HEK293 (cell line): ENCODE results near the gene GRHL3.

Source experiments
- CTCF ChIA-PET: fragments of 350-600 bp; formaldehyde crosslinking; extraction: SDS; loops from one replicate; lab custom pipeline; 2021; ENCODE audit warnings: antibody characterized with exemption; lab: Yijun Ruan, JAX
- POLR2A ChIA-PET: fragments of 300-600 bp; formaldehyde crosslinking; extraction: SDS; loops from one replicate; lab custom pipeline; 2020; ENCODE audit warnings: antibody characterized with exemption, inconsistent platforms; lab: Yijun Ruan, JAX
- H3K27ac ChIP-seq: fragments of 200-500 bp; sonication (Bioruptor generic); 2 replicates; pipeline ENCODE4 v1.5.1; 2014; ENCODE audit warnings: low read depth, low read length, control low read depth, inconsistent platforms; ENCODE audit errors: extremely low read depth
- H3K36me3 ChIP-seq, 2 experiments: fragments of 200-500 bp in 1 of 2; sonication (Bioruptor generic) in 1 of 2; 1 replicate in 1 of 2; 2 replicates in 1 of 2; pipeline ENCODE4 v1.5.1; 2014 to 2017; ENCODE audit warnings: inconsistent platforms in 2 of 2, low read length in 2 of 2; ENCODE audit not compliant: control insufficient read depth in 2 of 2, insufficient read depth in 1 of 2
- H3K4me1 ChIP-seq: fragments of 200-500 bp; sonication (Bioruptor generic); 2 replicates; pipeline ENCODE4 v1.5.1; 2014; ENCODE audit warnings: mild to moderate bottlenecking, low read length, inconsistent platforms; ENCODE audit not compliant: control insufficient read depth, insufficient read depth
- H3K4me3 ChIP-seq: 2 replicates; pipeline ENCODE4 v1.5.1; 2011; ENCODE audit warnings: low read depth, mild to moderate bottlenecking, control low read depth, low read length, moderate library complexity
- H3K9me3 ChIP-seq: fragments of 200-500 bp; sonication (Bioruptor generic); 2 replicates; pipeline ENCODE4 v1.5.1; 2014; ENCODE audit warnings: low read depth, low read length, inconsistent platforms; ENCODE audit not compliant: control insufficient read depth, insufficient read depth
- INSM2 ChIP-seq: fragments of 450-650 bp; formaldehyde crosslinking; IDR thresholded peaks from 2 replicates; pipeline ENCODE4 v1.5.1; 2016; ENCODE audit warnings: missing biosample characterization, missing genetic modification characterization
- PATZ1 ChIP-seq: fragments of 450-650 bp; formaldehyde crosslinking; IDR thresholded peaks from 2 replicates; pipeline ENCODE4 v1.5.1; 2016; ENCODE audit warnings: missing biosample characterization, missing genetic modification characterization
- PRDM6 ChIP-seq: fragments of 450-650 bp; formaldehyde crosslinking; IDR thresholded peaks from 2 replicates; pipeline ENCODE4 v1.5.1; 2017; ENCODE audit warnings: missing biosample characterization, missing genetic modification characterization
- RBAK ChIP-seq: fragments of 450-650 bp; formaldehyde crosslinking; IDR thresholded peaks from 2 replicates; pipeline ENCODE4 v1.5.1; 2016; ENCODE audit warnings: missing biosample characterization, missing genetic modification characterization
- SCRT1 ChIP-seq: fragments of 450-650 bp; formaldehyde crosslinking; IDR thresholded peaks from 2 replicates; pipeline ENCODE4 v1.5.1; 2016; ENCODE audit warnings: missing biosample characterization, missing genetic modification characterization, borderline replicate concordance
- SCRT2 ChIP-seq: fragments of 450-650 bp; formaldehyde crosslinking; IDR thresholded peaks from 2 replicates; pipeline ENCODE4 v1.5.1; 2016; ENCODE audit warnings: missing biosample characterization, missing genetic modification characterization
- ZBTB7A ChIP-seq: fragments of 450-650 bp; formaldehyde crosslinking; IDR thresholded peaks from 2 replicates; pipeline ENCODE4 v1.5.1; 2016; ENCODE audit warnings: low read depth, missing biosample characterization, missing genetic modification characterization
- ZEB2 ChIP-seq: fragments of 450-650 bp; formaldehyde crosslinking; IDR thresholded peaks from 2 replicates; pipeline ENCODE4 v1.5.1; 2016; ENCODE audit warnings: missing biosample characterization, missing genetic modification characterization
- ZFP3 ChIP-seq: fragments of 450-650 bp; formaldehyde crosslinking; IDR thresholded peaks from 2 replicates; pipeline ENCODE4 v1.5.1; 2016; ENCODE audit warnings: low read depth, missing biosample characterization, missing genetic modification characterization
- ZNF138 ChIP-seq: fragments of 450-650 bp; formaldehyde crosslinking; IDR thresholded peaks from 2 replicates; pipeline ENCODE4 v1.5.1; 2016; ENCODE audit warnings: missing biosample characterization, missing genetic modification characterization, borderline replicate concordance
- ZNF19 ChIP-seq: fragments of 450-650 bp; formaldehyde crosslinking; IDR thresholded peaks from 2 replicates; pipeline ENCODE4; 2016; ENCODE audit warnings: missing biosample characterization, missing genetic modification characterization, low read depth
- ZNF292 ChIP-seq: fragments of 450-650 bp; formaldehyde crosslinking; IDR thresholded peaks from 2 replicates; pipeline ENCODE4 v1.5.1; 2016; ENCODE audit warnings: low read depth, missing biosample characterization, missing genetic modification characterization, borderline replicate concordance
- ZNF335 ChIP-seq: fragments of 450-650 bp; formaldehyde crosslinking; conservative IDR thresholded peaks from 2 replicates; pipeline ENCODE4 v1.5.1; 2016; ENCODE audit warnings: missing biosample characterization, missing genetic modification characterization
- ZNF394 ChIP-seq: fragments of 450-650 bp; formaldehyde crosslinking; IDR thresholded peaks from 2 replicates; pipeline ENCODE4 v1.5.1; 2016; ENCODE audit warnings: missing biosample characterization, missing genetic modification characterization, mild to moderate bottlenecking, moderate library complexity, borderline replicate concordance
- ZNF513 ChIP-seq: fragments of 450-650 bp; IDR thresholded peaks from 2 replicates; pipeline ENCODE4 v1.5.1; 2018; ENCODE audit warnings: missing biosample characterization, missing genetic modification characterization
- ZNF530 ChIP-seq: fragments of 450-650 bp; formaldehyde crosslinking; IDR thresholded peaks from 2 replicates; pipeline ENCODE4 v1.5.1; 2016; ENCODE audit warnings: low read depth, missing biosample characterization, missing genetic modification characterization
- ZNF555 ChIP-seq: fragments of 450-650 bp; formaldehyde crosslinking; conservative IDR thresholded peaks from 2 replicates; pipeline ENCODE4 v1.5.1; 2017; ENCODE audit warnings: missing biosample characterization, mild to moderate bottlenecking, missing genetic modification characterization, inconsistent platforms
- ZNF600 ChIP-seq: fragments of 450-650 bp; formaldehyde crosslinking; IDR thresholded peaks from 2 replicates; pipeline ENCODE4 v1.5.1; 2016; ENCODE audit warnings: missing biosample characterization, missing genetic modification characterization
- ZNF660 ChIP-seq: fragments of 450-650 bp; IDR thresholded peaks from 2 replicates; pipeline ENCODE4 v1.5.1; 2018; ENCODE audit warnings: missing biosample characterization, mild to moderate bottlenecking, missing genetic modification characterization
- ZNF777 ChIP-seq: fragments of 450-650 bp; formaldehyde crosslinking; IDR thresholded peaks from 2 replicates; pipeline ENCODE4 v1.5.1; 2017; ENCODE audit warnings: missing biosample characterization, missing genetic modification characterization, borderline replicate concordance
- TF ChIP-seq, protein P1 (sequence below): fragments of 450-650 bp; formaldehyde crosslinking; IDR thresholded peaks from 2 replicates; pipeline ENCODE4 v1.5.1; 2016; ENCODE audit warnings: missing biosample characterization, missing genetic modification characterization

Gene GRHL3

GRCh38 chr1:24301785-24302175 is 17.4 kb upstream of the GRHL3 start:
- CTCF ChIA-PET = interaction anchor here (0.5 to 2.3 kb wide), 7 partner anchors 10 to 142 kb away, joined by 3 to 9 read pairs (median 3); no protein-coding TSS in a partner anchor
- no peak overlapping the region for H3K27ac ChIP-seq
- no peak overlapping the region for H3K4me3 ChIP-seq
- no peaks in the 10 kb centered on the region for H3K36me3 ChIP-seq
- POLR2A ChIA-PET = interaction anchor here (1.0 to 1.4 kb wide), 2 partner anchors 14 to 20 kb away, joined by 4 to 5 read pairs; no protein-coding TSS in a partner anchor
- H3K4me1 ChIP-seq = no peaks in the 10 kb centered on the region
- H3K9me3 ChIP-seq = no peaks in the 10 kb centered on the region
- no peak for TF ChIP-seq ZNF335 (tag by site-specific recombination)
- no peak for TF ChIP-seq ZNF660 (tag by site-specific recombination)
- TF ChIP-seq, protein P1, sequence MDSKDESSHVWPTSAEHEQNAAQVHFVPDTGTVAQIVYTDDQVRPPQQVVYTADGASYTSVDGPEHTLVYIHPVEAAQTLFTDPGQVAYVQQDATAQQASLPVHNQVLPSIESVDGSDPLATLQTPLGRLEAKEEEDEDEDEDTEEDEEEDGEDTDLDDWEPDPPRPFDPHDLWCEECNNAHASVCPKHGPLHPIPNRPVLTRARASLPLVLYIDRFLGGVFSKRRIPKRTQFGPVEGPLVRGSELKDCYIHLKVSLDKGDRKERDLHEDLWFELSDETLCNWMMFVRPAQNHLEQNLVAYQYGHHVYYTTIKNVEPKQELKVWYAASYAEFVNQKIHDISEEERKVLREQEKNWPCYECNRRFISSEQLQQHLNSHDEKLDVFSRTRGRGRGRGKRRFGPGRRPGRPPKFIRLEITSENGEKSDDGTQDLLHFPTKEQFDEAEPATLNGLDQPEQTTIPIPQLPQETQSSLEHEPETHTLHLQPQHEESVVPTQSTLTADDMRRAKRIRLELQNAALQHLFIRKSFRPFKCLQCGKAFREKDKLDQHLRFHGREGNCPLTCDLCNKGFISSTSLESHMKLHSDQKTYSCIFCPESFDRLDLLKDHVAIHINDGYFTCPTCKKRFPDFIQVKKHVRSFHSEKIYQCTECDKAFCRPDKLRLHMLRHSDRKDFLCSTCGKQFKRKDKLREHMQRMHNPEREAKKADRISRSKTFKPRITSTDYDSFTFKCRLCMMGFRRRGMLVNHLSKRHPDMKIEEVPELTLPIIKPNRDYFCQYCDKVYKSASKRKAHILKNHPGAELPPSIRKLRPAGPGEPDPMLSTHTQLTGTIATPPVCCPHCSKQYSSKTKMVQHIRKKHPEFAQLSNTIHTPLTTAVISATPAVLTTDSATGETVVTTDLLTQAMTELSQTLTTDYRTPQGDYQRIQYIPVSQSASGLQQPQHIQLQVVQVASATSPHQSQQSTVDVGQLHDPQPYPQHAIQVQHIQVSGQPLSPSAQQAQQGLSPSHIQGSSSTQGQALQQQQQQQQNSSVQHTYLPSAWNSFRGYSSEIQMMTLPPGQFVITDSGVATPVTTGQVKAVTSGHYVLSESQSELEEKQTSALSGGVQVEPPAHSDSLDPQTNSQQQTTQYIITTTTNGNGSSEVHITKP = peak; percentile 25; the same call in 1 of the 2 replicates
- TF ChIP-seq ZEB2 (tag by site-specific recombination) = no peak
- TF ChIP-seq, all 188 proteins: peak for 1

- no peak overlapping the region for H3K4me3 ChIP-seq
- no peak overlapping the region for H3K27ac ChIP-seq
- no peaks in the 10 kb centered on the region for H3K36me3 ChIP-seq
- POLR2A ChIA-PET = interaction anchor here (1.4 kb wide), 1 partner anchor 20 kb away, joined by 4 read pairs; no protein-coding TSS in a partner anchor
- TF ChIP-seq SCRT1 (tag by site-specific recombination) (no peak), ZNF292 (no peak), ZFP3 (tag by site-specific recombination) (no peak), ZNF513 (no peak), ZNF530 (no peak), PATZ1 (tag by site-specific recombination) (no peak), ZNF138 (no peak), ZNF777 (tag by site-specific recombination) (no peak), ZNF600 (tag by site-specific recombination) (no peak)
- TF ChIP-seq, all 188 proteins: peak for 0
- H3K9me3 ChIP-seq = no peaks in the 10 kb centered on the region
- H3K4me1 ChIP-seq = no peaks in the 10 kb centered on the region
- CTCF ChIA-PET = interaction anchor here (0.7 to 2.3 kb wide), 5 partner anchors 11 to 100 kb away, joined by 3 to 9 read pairs (median 4); no protein-coding TSS in a partner anchor
Measured at GRCh38 chr1:24302209-24302611, 16.9 kb upstream of the GRHL3 start.

- H3K27ac ChIP-seq = no peak overlapping the region
- ChIA-PET POLR2A (no interaction called here), CTCF (interaction anchor here (2.3 to 3.9 kb wide), 2 partner anchors 88 to 102 kb away, joined by 9 to 17 read pairs; no protein-coding TSS in a partner anchor)
- no peaks in the 10 kb centered on the region for H3K9me3 ChIP-seq
- H3K36me3 ChIP-seq = no peaks in the 10 kb centered on the region
- no peak overlapping the region for H3K4me3 ChIP-seq
- H3K4me1 ChIP-seq = no peaks in the 10 kb centered on the region
- TF ChIP-seq ZNF600 (tag by site-specific recombination) (no peak), RBAK (tag by site-specific recombination) (no peak), ZNF394 (no peak), INSM2 (tag by site-specific recombination) (no peak), ZNF19 (tag by site-specific recombination) (no peak), ZNF555 (tag by site-specific recombination) (no peak), ZBTB7A (tag by site-specific recombination) (no peak), PRDM6 (tag by site-specific recombination) (no peak), SCRT2 (tag by site-specific recombination) (no peak)
Measured at GRCh38 chr1:24303600-24303999, 15.6 kb upstream of the GRHL3 start.
